HepG2 (cell line): Measurements from ENCODE around the gene SCAANT1. TPM values are rescaled to one million over a fixed set of nuclear protein-coding genes. Genes with fewer than 3 reads are reported as not detected.

Experiments used
- ATAC-seq: fragments of 200-7000 bp; cut with Tn5 transposase; 3 replicates; pipeline ENCODE4 v1.9.1; 2020; ENCODE audit warnings: mild to moderate bottlenecking, moderate library complexity
- BruUV-seq: library from RNA; stranded (reverse); fragments of 400-500 nt; replicated peaks from 2 replicates; lab custom pipeline; 2021; lab: Mats Ljungman, UMichigan
- CTCF ChIA-PET: fragments of 300-600 bp; formaldehyde crosslinking; extraction: SDS; loops from one replicate; lab custom pipeline; 2021; ENCODE audit warnings: low total read pairs, inconsistent platforms, low intra/inter-chr PET ratio; lab: Yijun Ruan, JAX
- POLR2A ChIA-PET: fragments of 350-600 bp; sonication (Branson Sonifier 250); formaldehyde crosslinking; loops from one replicate; lab custom pipeline; 2020; ENCODE audit warnings: antibody characterized with exemption, inconsistent platforms; lab: Yijun Ruan, JAX
- DNase-seq: peaks from one replicate; pipeline ENCODE4 v3.0.0-alpha.2; 2015; ENCODE audit warnings: low spot score
- FAIRE-seq: peaks from 3 replicates; lab custom pipeline; 2011; peaks lifted over from hg19 to GRCh38; lab: Jason Lieb, UNC
- H2AFZ ChIP-seq: one replicate; pipeline ENCODE4 v1.6.1; 2011; ENCODE audit warnings: low read length, inconsistent platforms
- H3K27ac ChIP-seq: fragments of 300-600 bp; 3 replicates; pipeline ENCODE4 v1.8.0; 2011; ENCODE audit warnings: mixed run types, mild to moderate bottlenecking, mixed read lengths, low read length, inconsistent platforms; ENCODE audit not compliant: insufficient read depth; ENCODE audit errors: extremely low read length
- H3K27me3 ChIP-seq, 2 experiments: fragments of 200-600 bp in 1 of 2; 2 replicates in 1 of 2; 3 replicates in 1 of 2; pipeline versions ENCODE4 v1.6.0 to v1.8.0; 2011; ENCODE audit warnings: low read length in 2 of 2, mild to moderate bottlenecking in 2 of 2, moderate library complexity in 2 of 2, inconsistent platforms in 1 of 2; ENCODE audit not compliant: insufficient read depth in 2 of 2, control insufficient read depth in 1 of 2
- H3K36me3 ChIP-seq, 2 experiments: fragments of 200-600 bp in 1 of 2; replicated peaks in 1 of 2; 2 replicates in 1 of 2; 3 replicates in 1 of 2; pipeline versions ENCODE4 v1.5.1 to v1.8.0; 2011; ENCODE audit warnings: low read length in 2 of 2, inconsistent platforms in 1 of 2; ENCODE audit not compliant: insufficient read depth in 2 of 2, control insufficient read depth in 1 of 2
- H3K4me1 ChIP-seq: 2 replicates; pipeline ENCODE4 v1.5.1; 2012; ENCODE audit warnings: low read length, inconsistent platforms; ENCODE audit not compliant: insufficient read depth
- H3K4me2 ChIP-seq: 2 replicates; pipeline ENCODE4 v1.6.0; 2011; ENCODE audit warnings: low read depth, low read length, inconsistent platforms
- H3K4me3 ChIP-seq, 3 experiments: fragments of 200-600 bp in 1 of 3; sonication (generic), shearing (Covaris generic) in 1 of 3; replicated peaks in 1 of 3; 2 replicates each; pipeline ENCODE4 v1.5.1; 2011 to 2016; ENCODE audit warnings: low read length in 3 of 3, inconsistent platforms in 2 of 3, low read depth in 2 of 3, mild to moderate bottlenecking in 2 of 3, control low read depth in 1 of 3, mixed read lengths in 1 of 3; ENCODE audit not compliant: insufficient read depth in 1 of 3
- H3K79me2 ChIP-seq: one replicate; pipeline ENCODE4 v1.6.1; 2011; ENCODE audit warnings: low read length, inconsistent platforms; ENCODE audit not compliant: insufficient read depth
- H3K9ac ChIP-seq: 2 replicates; pipeline ENCODE4 v1.6.0; 2011; ENCODE audit warnings: mild to moderate bottlenecking, low read depth, low read length, inconsistent platforms; ENCODE audit not compliant: insufficient read depth
- H3K9me3 ChIP-seq: 2 replicates; pipeline ENCODE4 v1.5.1; 2012; ENCODE audit warnings: mild to moderate bottlenecking, low read length
- H4K20me1 ChIP-seq: 2 replicates; pipeline ENCODE4 v1.6.0; 2011; ENCODE audit warnings: inconsistent platforms, mild to moderate bottlenecking, low read length, moderate library complexity; ENCODE audit not compliant: insufficient read depth
- CC2D1A ChIP-seq: sonication (generic); formaldehyde crosslinking; IDR thresholded peaks from 2 replicates; pipeline ENCODE4 v1.8.1; 2023; ENCODE audit warnings: mild to moderate bottlenecking, missing genetic modification reagents
- FOSL2 ChIP-seq: sonication (generic); formaldehyde crosslinking; IDR thresholded peaks from 2 replicates; pipeline ENCODE4 v1.4.0; 2020; ENCODE audit warnings: missing genetic modification reagents
- HMG20A ChIP-seq: IDR thresholded peaks from 2 replicates; pipeline ENCODE4 v1.6.1; 2016; ENCODE audit warnings: borderline replicate concordance
- KAT7 ChIP-seq: IDR thresholded peaks from 2 replicates; pipeline ENCODE4 v1.6.1; 2018; ENCODE audit warnings: borderline replicate concordance, missing compliant biosample characterization
- NFYC ChIP-seq: IDR thresholded peaks from 2 replicates; pipeline ENCODE4 v1.6.1; 2016; ENCODE audit warnings: missing genetic modification reagents, missing compliant biosample characterization
- NONO ChIP-seq, 2 experiments: fragments of 450-650 bp in 1 of 2; sonication (generic) in 1 of 2; formaldehyde crosslinking in 1 of 2; IDR thresholded peaks in 1 of 2; conservative IDR thresholded peaks in 1 of 2; 2 replicates each; pipeline versions ENCODE4 v1.6.1 to v1.8.0; 2017 to 2022; ENCODE audit warnings: mild to moderate bottlenecking in 1 of 2, missing genetic modification reagents in 1 of 2, moderate library complexity in 1 of 2
- NR2F2 ChIP-seq: IDR thresholded peaks from 2 replicates; pipeline ENCODE4 v1.6.1; 2012; ENCODE audit warnings: low read depth, inconsistent platforms, borderline replicate concordance
- RBAK ChIP-seq: sonication (generic); formaldehyde crosslinking; IDR thresholded peaks from 2 replicates; pipeline ENCODE4 v1.5.1; 2020; ENCODE audit warnings: mild to moderate bottlenecking, missing genetic modification reagents
- SP140L ChIP-seq: sonication (generic); formaldehyde crosslinking; IDR thresholded peaks from 2 replicates; pipeline ENCODE4 v1.4.0; 2020; ENCODE audit warnings: missing genetic modification reagents, borderline replicate concordance
- SSRP1 ChIP-seq: IDR thresholded peaks from 2 replicates; pipeline ENCODE4 v1.6.1; 2016; ENCODE audit warnings: control low read depth
- TMF1 ChIP-seq: sonication (generic); formaldehyde crosslinking; IDR thresholded peaks from 2 replicates; pipeline ENCODE4 v1.8.1; 2022; ENCODE audit warnings: low read depth, missing genetic modification reagents
- XBP1 ChIP-seq: sonication (generic); formaldehyde crosslinking; IDR thresholded peaks from 2 replicates; pipeline ENCODE4 v1.5.0; 2020; ENCODE audit warnings: missing genetic modification reagents
- ZNF12 ChIP-seq: sonication (generic); formaldehyde crosslinking; IDR thresholded peaks from 2 replicates; pipeline ENCODE4 v1.5.0; 2020; ENCODE audit warnings: missing genetic modification reagents
- ZNF205 ChIP-seq: IDR thresholded peaks from 2 replicates; pipeline ENCODE4 v1.6.1; 2018; ENCODE audit warnings: missing biosample characterization, missing genetic modification reagents
- WGBS: methylation state at CpG from one replicate; pipeline ENCODE4 v1.1.6; 2017; ENCODE audit warnings: low lambda C conversion rate; 5-methylcytosine and 5-hydroxymethylcytosine counted together
- in situ Hi-C: cut with HindIII; loops from 2 replicates; pipeline ENCODE4 v1.10.0; 2017; ENCODE audit warnings: low pct_unique_long_range_greater_than_20kb; ENCODE audit not compliant: extremely low pct_ligation_motif_present
- intact Hi-C: fragments of 100-400 bp; cut with micrococcal nuclease; formaldehyde crosslinking; loops from one replicate; pipeline ENCODE4 v1.10.0; 2022; ENCODE audit not compliant: unreplicated experiment
- polyA plus RNA-seq, 8 experiments: library from polyadenylated mRNA; depleted of rRNA in 3 of 8; stranded (reverse) in 7 of 8; unstranded in 1 of 8; fragments of >200 nt; fragmentation: Illumina TruSeq in 4 of 8; extraction: Trizol in 4 of 8; gene quantifications; 2 replicates each; pipeline versions ENCODE4 v1.2.1 to v1.2.3, GENCODE V29; 2011 to 2016; ENCODE audit warnings: low read depth in 4 of 8, missing spikeins in 1 of 8, mixed read lengths in 1 of 8; ENCODE audit not compliant: insufficient read depth in 1 of 8
- total RNA-seq, 5 experiments: library from RNA; depleted of rRNA; stranded (reverse); fragments of >200 nt; fragmentation: Illumina TruSeq; extraction: Trizol; gene quantifications; 2 replicates each; pipeline ENCODE4 v1.2.3, GENCODE V29; 2016; ENCODE audit warnings: low read depth in 1 of 5
- TF ChIP-seq, protein P1 (sequence below): sonication (generic); formaldehyde crosslinking; IDR thresholded peaks from 2 replicates; pipeline ENCODE4 v1.5.1; 2020; ENCODE audit warnings: missing genetic modification reagents, mild to moderate bottlenecking, borderline replicate concordance
- TF ChIP-seq, protein P2 (sequence below), 2 experiments: sonication (generic) in 1 of 2; formaldehyde crosslinking in 1 of 2; IDR thresholded peaks; 2 replicates each; pipeline versions ENCODE4 v1.6.1 to v1.9.0; 2014 to 2022; ENCODE audit warnings: antibody characterized with exemption in 1 of 2, borderline replicate concordance in 1 of 2, inconsistent platforms in 1 of 2, low read depth in 1 of 2, missing genetic modification reagents in 1 of 2

Gene SCAANT1
- total and polyA plus RNA-seq, 2 of the 13 experiments (the other 11 are each of a cell fraction or from before 2014, with no cell fraction given) = not detected

DNA sequence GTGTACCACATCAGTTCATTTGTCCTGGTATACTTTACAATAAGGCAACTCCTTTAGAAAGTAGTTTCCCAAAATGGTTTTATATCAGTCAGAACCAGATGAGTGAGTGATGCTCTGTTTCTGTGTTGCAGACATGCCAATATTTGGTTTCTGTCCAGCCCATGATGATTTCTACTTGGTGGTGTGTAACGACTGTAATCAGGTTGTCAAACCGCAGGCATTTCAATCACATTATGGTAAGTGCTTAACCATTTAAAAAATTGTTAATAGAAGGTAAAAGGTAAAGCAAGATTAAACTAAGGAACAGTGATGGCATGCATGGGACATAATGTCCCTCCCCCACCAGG, 40.0 kb upstream of the SCAANT1 start:
- ATAC-seq = no peak
- Histone ChIP-seq H3K36me3 (peaks cover 5 to 33% of the 10 kb centered on the region in 2 experiments; a peak in 4 of 5 replicates), H4K20me1 (peaks cover 3% of the 10 kb centered on the region; the same call in 1 of the 2 replicates), H3K4me3 (no peak overlapping the region), H3K9me3 (no peaks in the 10 kb centered on the region), H2AFZ (no peak overlapping the region), H3K4me2 (no peak overlapping the region), H3K9ac (no peak overlapping the region), H3K79me2 (peaks cover 21% of the 10 kb centered on the region), H3K27ac (no peak overlapping the region), H3K4me1 (peaks cover 22% of the 10 kb centered on the region), H3K27me3 (no peaks in the 10 kb centered on the region)
- CTCF ChIA-PET = no interaction called here
- no peak for FAIRE-seq
- WGBS = 97% methylated on average over 2 of the region's 2 CpGs
- no TSS peak for BruUV-seq
- DNase-seq = no peak
- POLR2A ChIA-PET = no interaction called here
- intact Hi-C loops (no loop called here), in situ Hi-C loops (no loop called here)
- TF ChIP-seq TMF1 (no peak), ZNF205 (CRISPR knock-in tag) (no peak), XBP1 (CRISPR knock-in tag) (no peak), SP140L (CRISPR knock-in tag) (no peak), SSRP1 (CRISPR knock-in tag) (no peak), NONO (IDR thresholded peaks at IDR 0.05) (no peak), NONO (CRISPR knock-in tag; conservative IDR thresholded peaks at IDR 0.05) (no peak), CC2D1A (CRISPR knock-in tag) (no peak), FOSL2 (CRISPR knock-in tag) (no peak), HMG20A (CRISPR knock-in tag) (no peak), NFYC (CRISPR knock-in tag) (no peak), ZNF12 (no peak), KAT7 (CRISPR knock-in tag) (no peak), NR2F2 (no peak), RBAK (CRISPR knock-in tag) (no peak)
- TF ChIP-seq, protein P1, sequence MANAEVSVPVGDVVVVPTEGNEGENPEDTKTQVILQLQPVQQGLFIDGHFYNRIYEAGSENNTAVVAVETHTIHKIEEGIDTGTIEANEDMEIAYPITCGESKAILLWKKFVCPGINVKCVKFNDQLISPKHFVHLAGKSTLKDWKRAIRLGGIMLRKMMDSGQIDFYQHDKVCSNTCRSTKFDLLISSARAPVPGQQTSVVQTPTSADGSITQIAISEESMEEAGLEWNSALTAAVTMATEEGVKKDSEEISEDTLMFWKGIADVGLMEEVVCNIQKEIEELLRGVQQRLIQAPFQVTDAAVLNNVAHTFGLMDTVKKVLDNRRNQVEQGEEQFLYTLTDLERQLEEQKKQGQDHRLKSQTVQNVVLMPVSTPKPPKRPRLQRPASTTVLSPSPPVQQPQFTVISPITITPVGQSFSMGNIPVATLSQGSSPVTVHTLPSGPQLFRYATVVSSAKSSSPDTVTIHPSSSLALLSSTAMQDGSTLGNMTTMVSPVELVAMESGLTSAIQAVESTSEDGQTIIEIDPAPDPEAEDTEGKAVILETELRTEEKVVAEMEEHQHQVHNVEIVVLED (CRISPR knock-in tag) = no peak
- TF ChIP-seq, protein P2, sequence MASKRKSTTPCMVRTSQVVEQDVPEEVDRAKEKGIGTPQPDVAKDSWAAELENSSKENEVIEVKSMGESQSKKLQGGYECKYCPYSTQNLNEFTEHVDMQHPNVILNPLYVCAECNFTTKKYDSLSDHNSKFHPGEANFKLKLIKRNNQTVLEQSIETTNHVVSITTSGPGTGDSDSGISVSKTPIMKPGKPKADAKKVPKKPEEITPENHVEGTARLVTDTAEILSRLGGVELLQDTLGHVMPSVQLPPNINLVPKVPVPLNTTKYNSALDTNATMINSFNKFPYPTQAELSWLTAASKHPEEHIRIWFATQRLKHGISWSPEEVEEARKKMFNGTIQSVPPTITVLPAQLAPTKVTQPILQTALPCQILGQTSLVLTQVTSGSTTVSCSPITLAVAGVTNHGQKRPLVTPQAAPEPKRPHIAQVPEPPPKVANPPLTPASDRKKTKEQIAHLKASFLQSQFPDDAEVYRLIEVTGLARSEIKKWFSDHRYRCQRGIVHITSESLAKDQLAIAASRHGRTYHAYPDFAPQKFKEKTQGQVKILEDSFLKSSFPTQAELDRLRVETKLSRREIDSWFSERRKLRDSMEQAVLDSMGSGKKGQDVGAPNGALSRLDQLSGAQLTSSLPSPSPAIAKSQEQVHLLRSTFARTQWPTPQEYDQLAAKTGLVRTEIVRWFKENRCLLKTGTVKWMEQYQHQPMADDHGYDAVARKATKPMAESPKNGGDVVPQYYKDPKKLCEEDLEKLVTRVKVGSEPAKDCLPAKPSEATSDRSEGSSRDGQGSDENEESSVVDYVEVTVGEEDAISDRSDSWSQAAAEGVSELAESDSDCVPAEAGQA (IDR thresholded peaks at IDR 0.05; ENCODE audit: low read depth) = no peak
- TF ChIP-seq, protein P2 (CRISPR knock-in tag; IDR thresholded peaks at IDR 0.05; ENCODE audit: borderline replicate concordance) = no peak
- TF ChIP-seq, all 625 proteins: peak for 0
